Stimulated activated CD8-positive, alpha-beta memory T cell treated with anti-CD3 and anti-CD28 coated beads, Interleukin-15, amount 100 ng/mL, for 24 hours (primary cell): ENCODE data around the gene SYF2.
"Not testable (repeated sequence)": the region's sequence is repeated elsewhere in the genome, so short reads cannot be mapped to it uniquely, and the experiment has no call there.

Experiments used
- DNase-seq: peaks from one replicate; pipeline ENCODE4 v3.0.0-alpha.2; 2020; ENCODE audit warnings: low read depth

The SYF2 gene

GRCh38 chr1:25206201-25206600 lies 26.1 kb downstream of the SYF2 start:
- DNase-seq: no peak

GRCh38 chr1:25205786-25206185 lies 26.5 kb downstream of the SYF2 start:
- no peak for DNase-seq

GRCh38 chr1:25204797-25205480 lies 27.4 kb downstream of the SYF2 start:
- no peak for DNase-seq

- DNase-seq: no peak
These were observed 31.3 kb downstream of the SYF2 start for GRCh38 chr1:25201006-25201405.

- no peak for DNase-seq
These were observed 32.3 kb downstream of the SYF2 start for GRCh38 chr1:25199819-25200620.

- no peak for DNase-seq
These were observed 33.5 kb downstream of the SYF2 start for GRCh38 chr1:25198663-25199252.

- no peak for DNase-seq
These were observed 34.2 kb downstream of the SYF2 start for GRCh38 chr1:25197982-25198662.

- DNase-seq: no peak
These were observed 34.9 kb downstream of the SYF2 start for GRCh38 chr1:25197235-25197975.

- DNase-seq: no peak
These were observed 35.5 kb downstream of the SYF2 start for GRCh38 chr1:25196830-25197229.

- DNase-seq: no peak
These were observed 36.5 kb downstream of the SYF2 start for GRCh38 chr1:25195835-25196234.

GRCh38 chr1:25194572-25195020 lies 37.7 kb downstream of the SYF2 start:
- DNase-seq: no peak

- no peak for DNase-seq
These were observed 38.2 kb downstream of the SYF2 start for GRCh38 chr1:25194054-25194453.

- no peak for DNase-seq
These were observed 39.1 kb downstream of the SYF2 start for GRCh38 chr1:25193229-25193628.

GRCh38 chr1:25192154-25192553 lies 40.1 kb downstream of the SYF2 start:
- DNase-seq: no peak

- no peak for DNase-seq
These were observed 42.0 kb downstream of the SYF2 start for GRCh38 chr1:25190260-25190659.

- not testable (repeated sequence) for DNase-seq
These were observed 44.4 kb downstream of the SYF2 start for GRCh38 chr1:25187904-25188303.

GRCh38 chr1:25187077-25187476 lies 45.2 kb downstream of the SYF2 start:
- DNase-seq: no peak

GRCh38 chr1:25186161-25187007 lies 45.9 kb downstream of the SYF2 start:
- DNase-seq: no peak

GRCh38 chr1:25185409-25186160 lies 46.7 kb downstream of the SYF2 start:
- no peak for DNase-seq
